LNCaP clone FGC (cell line): ENCODE data around the gene RAB9A.

Experiments
- DNase-seq: peaks from one replicate; pipeline ENCODE4 v3.0.0-alpha.2; 2011; ENCODE audit warnings: low read depth
- H3K4me3 ChIP-seq: 2 replicates; pipeline ENCODE4 v1.5.1; 2011; ENCODE audit warnings: mild to moderate bottlenecking, low read depth, low read length, control low read depth
- TF ChIP-seq, protein P1 (sequence below): IDR thresholded peaks from 2 replicates; pipeline ENCODE4 v1.5.1; 2012; ENCODE audit warnings: mild to moderate bottlenecking; ENCODE audit not compliant: control insufficient read depth, insufficient read depth; ENCODE audit errors: extremely low read depth

Gene RAB9A

DNA sequence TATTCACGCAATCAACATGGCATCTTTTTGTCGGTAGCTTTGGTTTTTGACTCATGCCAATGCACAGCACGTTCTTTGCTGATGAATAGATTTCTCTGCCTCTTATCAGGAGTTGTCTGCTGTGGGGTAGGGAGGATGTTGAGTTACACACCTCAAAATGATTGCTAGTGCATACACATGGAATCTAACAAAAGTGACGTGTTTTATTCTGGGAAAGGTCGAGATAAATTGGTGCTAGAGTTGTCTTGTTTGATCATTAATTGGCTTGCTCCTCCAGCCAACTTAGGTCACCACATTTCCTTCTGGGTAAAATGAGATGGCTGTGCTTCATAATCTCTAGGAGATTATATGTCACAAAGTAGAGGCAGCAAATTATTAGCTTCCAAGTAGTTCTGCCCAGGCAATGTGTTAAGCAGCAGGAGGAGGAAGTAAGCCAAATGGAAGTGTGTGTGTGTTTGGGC lies 3.9 kb downstream of the RAB9A start:
- TF ChIP-seq, protein P1, sequence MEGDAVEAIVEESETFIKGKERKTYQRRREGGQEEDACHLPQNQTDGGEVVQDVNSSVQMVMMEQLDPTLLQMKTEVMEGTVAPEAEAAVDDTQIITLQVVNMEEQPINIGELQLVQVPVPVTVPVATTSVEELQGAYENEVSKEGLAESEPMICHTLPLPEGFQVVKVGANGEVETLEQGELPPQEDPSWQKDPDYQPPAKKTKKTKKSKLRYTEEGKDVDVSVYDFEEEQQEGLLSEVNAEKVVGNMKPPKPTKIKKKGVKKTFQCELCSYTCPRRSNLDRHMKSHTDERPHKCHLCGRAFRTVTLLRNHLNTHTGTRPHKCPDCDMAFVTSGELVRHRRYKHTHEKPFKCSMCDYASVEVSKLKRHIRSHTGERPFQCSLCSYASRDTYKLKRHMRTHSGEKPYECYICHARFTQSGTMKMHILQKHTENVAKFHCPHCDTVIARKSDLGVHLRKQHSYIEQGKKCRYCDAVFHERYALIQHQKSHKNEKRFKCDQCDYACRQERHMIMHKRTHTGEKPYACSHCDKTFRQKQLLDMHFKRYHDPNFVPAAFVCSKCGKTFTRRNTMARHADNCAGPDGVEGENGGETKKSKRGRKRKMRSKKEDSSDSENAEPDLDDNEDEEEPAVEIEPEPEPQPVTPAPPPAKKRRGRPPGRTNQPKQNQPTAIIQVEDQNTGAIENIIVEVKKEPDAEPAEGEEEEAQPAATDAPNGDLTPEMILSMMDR, result no peak
- H3K4me3 ChIP-seq, result no peak overlapping the region
- DNase-seq, result no peak

DNA sequence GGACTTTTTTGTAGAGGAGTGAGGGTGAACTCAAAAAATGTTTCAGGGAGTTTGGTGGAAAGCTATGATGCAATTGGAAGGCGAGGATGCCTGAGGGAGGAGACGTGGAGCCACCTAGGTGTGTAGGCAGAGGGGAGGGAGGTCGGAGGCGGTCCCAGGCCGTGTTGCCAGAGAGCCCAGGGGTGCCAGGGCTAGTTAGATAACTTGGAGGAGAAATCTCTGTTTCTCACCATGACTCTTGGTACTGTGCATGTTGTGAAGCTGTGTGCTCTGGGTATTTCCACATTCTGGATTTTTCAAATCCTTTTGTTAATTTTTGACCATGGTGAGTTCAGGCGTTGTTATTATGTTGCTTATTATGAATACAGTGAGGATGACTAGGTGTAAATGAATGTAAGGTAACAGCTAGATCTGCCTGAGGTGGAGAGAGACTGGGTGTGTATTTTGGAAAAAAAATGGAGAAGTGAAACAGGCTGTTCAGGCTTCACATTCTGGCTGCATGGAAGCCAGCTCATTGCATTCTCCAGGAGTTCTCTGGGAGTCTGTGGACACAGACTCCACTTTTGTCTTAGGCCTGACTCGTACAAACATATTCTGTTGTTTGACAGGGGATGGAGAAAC lies 4.5 kb downstream of the RAB9A start:
- 0 out of 2 replicates have a peak overlapping the region, but pooled peaks have one; percentile 7 for H3K4me3 ChIP-seq
- DNase-seq, result no peak
- TF ChIP-seq, protein P1, result no peak

DNA sequence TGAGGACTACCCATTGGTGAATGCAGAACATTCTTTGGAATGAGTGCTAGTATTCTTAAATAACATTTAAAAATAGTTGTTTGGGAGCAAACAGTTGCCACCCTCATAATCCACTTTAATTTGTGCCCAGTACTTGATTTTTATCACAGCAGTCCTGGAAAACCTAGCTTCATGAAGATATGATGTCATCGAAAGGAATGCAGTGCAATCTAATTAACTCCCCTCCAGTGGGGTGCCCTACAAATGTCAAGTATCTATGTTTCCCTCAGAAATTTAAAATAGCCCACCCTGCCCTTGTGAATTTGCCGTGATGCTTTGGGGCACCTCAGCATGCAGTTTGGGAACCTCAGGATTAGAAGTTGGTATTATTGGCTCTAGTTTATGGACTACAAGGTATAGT lies 5.4 kb downstream of the RAB9A start:
- DNase-seq, result no peak
- no peak overlapping the region for H3K4me3 ChIP-seq
- TF ChIP-seq, protein P1, result no peak

DNA sequence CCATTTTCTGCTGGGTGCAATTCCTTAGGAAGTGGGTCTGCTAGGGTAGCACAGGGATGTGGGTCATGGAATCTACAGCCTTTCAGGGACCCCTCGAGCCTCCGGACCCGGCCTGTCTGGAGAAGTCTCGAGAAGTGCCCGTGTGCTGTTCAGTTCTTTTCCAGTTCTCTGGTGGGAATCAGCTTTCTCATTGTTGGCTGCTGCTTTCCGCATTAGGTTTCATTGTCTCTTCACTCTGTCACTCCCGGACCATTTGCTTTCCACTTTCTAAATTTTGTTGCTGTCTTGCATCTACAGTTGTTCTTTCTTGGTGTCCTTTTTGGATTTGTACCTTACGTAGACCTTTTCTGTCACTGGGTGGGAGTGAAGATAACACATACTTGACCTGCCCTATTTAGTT lies 6.1 kb downstream of the RAB9A start:
- TF ChIP-seq, protein P1, result no peak
- no peak for DNase-seq
- no peak overlapping the region; the same call in 1 of the 2 replicates for H3K4me3 ChIP-seq

DNA sequence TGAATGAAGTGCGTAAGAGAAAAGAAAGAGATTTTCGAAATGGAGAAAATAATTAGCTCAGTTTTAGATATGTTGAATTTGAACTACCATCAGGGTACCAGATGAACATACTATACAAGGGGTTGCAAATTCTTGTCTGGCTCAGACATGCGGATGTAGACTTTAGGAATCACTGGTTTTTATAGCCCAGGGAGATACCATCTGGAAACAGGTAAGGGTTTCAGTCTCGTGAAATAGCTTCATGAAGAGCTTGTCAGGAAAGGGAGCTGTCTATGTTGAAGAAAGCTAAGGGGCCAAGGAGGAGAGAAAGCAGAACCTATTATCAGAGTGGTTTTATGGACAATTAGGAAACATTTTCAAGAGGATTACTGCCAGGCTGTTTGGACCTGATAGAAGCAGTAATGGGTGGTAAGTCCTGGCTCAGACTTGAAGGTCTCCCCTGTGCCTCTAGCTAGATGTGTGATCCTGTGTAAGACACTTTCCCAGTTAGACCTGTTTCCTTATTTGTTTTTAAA lies 6.7 kb downstream of the RAB9A start:
- peak overlapping the region; percentile 15; the same call in 1 of the 2 replicates for H3K4me3 ChIP-seq
- DNase-seq, result peak; percentile 51
- TF ChIP-seq, protein P1, result no peak

DNA sequence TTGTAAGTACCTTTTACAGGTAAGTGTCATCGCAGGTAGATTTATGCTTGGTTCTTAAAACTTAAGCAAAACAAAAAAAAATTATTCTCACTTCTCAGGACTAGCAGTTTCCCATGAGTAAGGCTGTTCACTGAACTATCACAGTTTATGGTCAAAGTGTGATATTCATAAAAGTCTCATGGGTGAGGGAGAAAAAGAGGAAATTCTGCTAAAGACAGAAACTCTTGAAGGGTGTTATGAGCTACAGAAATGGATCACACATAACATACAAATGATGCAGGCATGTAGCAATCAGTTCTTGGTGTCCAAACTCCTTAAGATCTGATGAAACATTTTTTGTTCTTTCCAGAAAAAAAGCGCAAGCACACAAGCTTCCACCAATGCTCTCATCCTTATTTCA lies 8.5 kb downstream of the RAB9A start:
- no peak overlapping the region for H3K4me3 ChIP-seq
- TF ChIP-seq, protein P1, result no peak
- no peak for DNase-seq

DNA sequence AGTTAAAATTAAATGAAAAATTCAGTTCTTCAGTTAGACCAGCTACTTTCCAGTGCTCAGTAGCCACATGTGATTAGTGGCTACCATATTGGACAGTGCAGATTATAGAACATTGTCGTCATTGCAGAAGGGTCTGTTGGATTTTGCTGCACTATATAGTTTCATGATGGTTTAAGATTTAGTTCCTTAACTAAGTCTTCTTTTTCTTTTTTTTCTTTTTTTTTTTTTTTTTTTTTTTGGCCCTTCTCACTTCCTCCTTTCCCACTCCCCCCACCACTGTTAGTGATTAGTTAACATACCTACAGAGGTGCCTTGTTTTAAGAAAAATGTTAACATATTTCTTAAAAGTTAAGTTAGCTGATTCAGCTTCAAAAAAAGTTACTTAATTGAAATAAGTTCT lies 9.0 kb downstream of the RAB9A start:
- no peak for DNase-seq
- TF ChIP-seq, protein P1, result no peak
- H3K4me3 ChIP-seq, result no peak overlapping the region
